GM23338 (cell line): Measurements from ENCODE around the gene MYT1. TPM values are rescaled to one million over a fixed set of nuclear protein-coding genes. Genes with fewer than 3 reads are reported as not detected.

ENCODE experiments used
- ATAC-seq: fragments of 200-7000 bp; cut with Tn5 transposase; 3 replicates; pipeline ENCODE4 v1.9.1; 2020
- DNase-seq: peaks from one replicate; pipeline ENCODE4 v3.0.0-alpha.2; 2015; ENCODE audit warnings: low spot score
- H2AFZ ChIP-seq: fragments of 200-600 bp; sonication (generic); 2 replicates; pipeline ENCODE4 v1.8.0; 2016; ENCODE audit warnings: antibody characterized with exemption, mild to moderate bottlenecking, moderate library complexity
- H3F3A ChIP-seq: fragments of 200-600 bp; sonication (generic); replicated peaks from 2 replicates; pipeline ENCODE4 v1.8.0; 2017; ENCODE audit warnings: antibody characterized with exemption, mixed run types, low read depth
- H3K27ac ChIP-seq: fragments of 200-600 bp; sonication (generic); 2 replicates; pipeline ENCODE4 v1.6.1; 2016; ENCODE audit warnings: low read depth
- H3K27me3 ChIP-seq: fragments of 200-600 bp; sonication (generic); 2 replicates; pipeline ENCODE4 v1.8.0; 2016; ENCODE audit warnings: mild to moderate bottlenecking, mixed run types, moderate library complexity; ENCODE audit not compliant: insufficient read depth
- H3K36me3 ChIP-seq: fragments of 200-600 bp; sonication (generic); 2 replicates; pipeline ENCODE4 v1.8.0; 2016; ENCODE audit warnings: mild to moderate bottlenecking; ENCODE audit not compliant: insufficient read depth
- H3K4me1 ChIP-seq: fragments of 200-600 bp; sonication (generic); 2 replicates; pipeline ENCODE4 v1.8.0; 2016; ENCODE audit warnings: mild to moderate bottlenecking, moderate library complexity; ENCODE audit not compliant: insufficient read depth
- H3K4me2 ChIP-seq: fragments of 200-600 bp; sonication (generic); 2 replicates; pipeline ENCODE4 v1.7.1; 2017; ENCODE audit warnings: mixed run types
- H3K4me3 ChIP-seq: fragments of 200-600 bp; sonication (generic); 2 replicates; pipeline ENCODE4 v1.6.1; 2016; ENCODE audit warnings: mixed run types
- H3K79me2 ChIP-seq: fragments of 200-600 bp; sonication (generic); replicated peaks from 2 replicates; pipeline ENCODE4 v1.8.0; 2017; ENCODE audit warnings: mild to moderate bottlenecking; ENCODE audit not compliant: insufficient read depth
- H3K9me2 ChIP-seq: fragments of 200-600 bp; sonication (generic); 2 replicates; pipeline ENCODE4 v1.8.0; 2017; ENCODE audit not compliant: insufficient read depth
- H4K20me1 ChIP-seq: fragments of 200-600 bp; sonication (generic); replicated peaks from 2 replicates; pipeline ENCODE4 v1.8.0; 2017; ENCODE audit warnings: mild to moderate bottlenecking; ENCODE audit not compliant: insufficient read depth
- H3K27ac Mint-ChIP-seq: 2 replicates; pipeline ENCODE4 v1.8.0; 2020; ENCODE audit warnings: inconsistent platforms, mild to moderate bottlenecking, moderate library complexity, mixed read lengths
- H3K27me3 Mint-ChIP-seq: 3 replicates; pipeline ENCODE4 v1.8.0; 2022; ENCODE audit warnings: low read depth, mild to moderate bottlenecking, moderate library complexity, mixed read lengths, inconsistent platforms; ENCODE audit not compliant: insufficient read depth, poor library complexity
- H3K36me3 Mint-ChIP-seq: 3 replicates; pipeline ENCODE4 v1.8.0; 2021; ENCODE audit warnings: low read depth, mild to moderate bottlenecking, inconsistent platforms, moderate library complexity, mixed read lengths
- H3K4me1 Mint-ChIP-seq: 3 replicates; pipeline ENCODE4 v1.8.0; 2020; ENCODE audit warnings: mild to moderate bottlenecking, inconsistent platforms, mixed read lengths
- H3K4me3 Mint-ChIP-seq: 3 replicates; pipeline ENCODE4 v1.8.0; 2021; ENCODE audit warnings: moderate library complexity, mild to moderate bottlenecking, inconsistent platforms, mixed read lengths
- H3K9me3 Mint-ChIP-seq: 3 replicates; pipeline ENCODE4 v1.8.0; 2020; ENCODE audit warnings: moderate library complexity, mild to moderate bottlenecking, inconsistent platforms, mixed read lengths
- CREB1 ChIP-seq: fragments of 250-450 bp; sonication (Bioruptor Pico); IDR thresholded peaks from 2 replicates; pipeline ENCODE4 v1.5.0; 2020; ENCODE audit warnings: low read depth, mild to moderate bottlenecking, moderate library complexity
- EZH2phosphoT487 ChIP-seq: fragments of 200-600 bp; sonication (generic); IDR thresholded peaks from one replicate; pipeline ENCODE4 v1.8.1; 2018; ENCODE audit warnings: antibody characterized with exemption; ENCODE audit not compliant: unreplicated experiment
- POLR2AphosphoS5 ChIP-seq: IDR thresholded peaks from 2 replicates; pipeline ENCODE4 v1.6.1; 2016; ENCODE audit warnings: antibody characterized with exemption, low read depth
- STAT1 ChIP-seq: IDR thresholded peaks from one replicate; pipeline ENCODE4 v1.6.1; 2016; ENCODE audit warnings: antibody characterized with exemption; ENCODE audit not compliant: unreplicated experiment
- ZNF331 ChIP-seq: fragments of 250-450 bp; sonication (Bioruptor Pico); IDR thresholded peaks from 2 replicates; pipeline ENCODE4 v1.5.0; 2020; ENCODE audit warnings: low read depth, mild to moderate bottlenecking, moderate library complexity
- polyA plus RNA-seq: library from polyadenylated mRNA; unstranded; fragments of >200 nt; fragmentation: Nextera tagmentation; extraction: Ambion mirVana; gene quantifications from 2 replicates; pipeline ENCODE4 v1.2.1, GENCODE V29; 2016
- total RNA-seq: library from RNA; depleted of rRNA; stranded (reverse); fragments of >200 nt; shearing (Covaris generic); gene quantifications from 2 replicates; pipeline ENCODE4 v1.2.3, GENCODE V29; 2014
- TF ChIP-seq, protein P1 (sequence below): fragments of 250-450 bp; sonication (Bioruptor Pico); IDR thresholded peaks from 2 replicates; pipeline ENCODE4 v1.5.0; 2020; ENCODE audit warnings: mild to moderate bottlenecking, moderate library complexity
- TF ChIP-seq, protein P2 (sequence below): IDR thresholded peaks from one replicate; pipeline ENCODE4 v1.6.1; 2018; ENCODE audit warnings: antibody characterized with exemption; ENCODE audit not compliant: unreplicated experiment
- TF ChIP-seq, protein P3 (sequence below): IDR thresholded peaks from 2 replicates; pipeline ENCODE4 v1.6.1; 2016; ENCODE audit warnings: antibody characterized with exemption

MYT1 gene
- total and polyA plus RNA-seq, 2 experiments from 2014 or later: 0.83 to 1.6 TPM

DNA sequence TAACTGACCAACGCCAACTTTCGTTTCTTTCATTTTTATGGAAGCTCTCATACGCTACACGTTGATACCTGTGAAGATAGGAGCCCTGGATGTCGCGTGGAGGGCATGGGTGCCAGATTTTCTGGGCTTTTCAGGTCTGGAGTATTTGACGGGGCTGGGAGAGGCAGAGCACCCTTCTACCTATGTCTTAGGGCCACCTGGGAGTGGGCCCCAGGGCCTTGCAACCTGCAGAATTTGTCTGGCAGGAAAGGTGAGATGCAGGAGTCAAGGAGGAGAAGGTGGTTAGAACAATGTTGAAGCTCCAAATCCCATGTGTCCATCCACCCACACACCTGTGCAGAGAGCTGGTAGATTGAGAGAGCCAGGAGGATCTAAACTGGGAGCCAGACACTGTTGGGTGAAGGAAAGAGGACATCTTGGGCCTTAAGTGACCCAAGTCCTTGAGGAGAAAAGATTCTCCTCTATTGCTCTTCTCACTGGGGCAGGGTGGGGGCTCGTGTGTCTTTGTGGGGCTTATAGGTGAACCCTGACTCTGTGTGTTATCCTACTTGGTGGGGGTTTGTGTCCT lies 63.9 kb downstream of the MYT1 start:
- Histone ChIP-seq H3K36me3 (no peaks in the 10 kb centered on the region), H3K4me3 (no peak overlapping the region), H4K20me1 (no peaks in the 10 kb centered on the region), H3K27ac (no peak overlapping the region), H3F3A (no peaks in the 10 kb centered on the region), H2AFZ (no peak overlapping the region), H3K27me3 (no peaks in the 10 kb centered on the region), H3K4me2 (no peak overlapping the region), H3K4me1 (peaks cover 10% of the 10 kb centered on the region), H3K9me2 (no peaks in the 10 kb centered on the region), H3K79me2 (no peaks in the 10 kb centered on the region)
- 0 out of 3 replicates have a peak, but pooled peaks cover 3% of the 10 kb centered on the region for H3K9me3 Mint-ChIP-seq
- peaks cover 10% of the 10 kb centered on the region for H3K27me3 Mint-ChIP-seq
- TF ChIP-seq POLR2AphosphoS5 (no peak), EZH2phosphoT487 (no peak), CREB1 (CRISPR knock-in tag) (no peak), ZNF331 (no peak), STAT1 (no peak)
- TF ChIP-seq, protein P1, sequence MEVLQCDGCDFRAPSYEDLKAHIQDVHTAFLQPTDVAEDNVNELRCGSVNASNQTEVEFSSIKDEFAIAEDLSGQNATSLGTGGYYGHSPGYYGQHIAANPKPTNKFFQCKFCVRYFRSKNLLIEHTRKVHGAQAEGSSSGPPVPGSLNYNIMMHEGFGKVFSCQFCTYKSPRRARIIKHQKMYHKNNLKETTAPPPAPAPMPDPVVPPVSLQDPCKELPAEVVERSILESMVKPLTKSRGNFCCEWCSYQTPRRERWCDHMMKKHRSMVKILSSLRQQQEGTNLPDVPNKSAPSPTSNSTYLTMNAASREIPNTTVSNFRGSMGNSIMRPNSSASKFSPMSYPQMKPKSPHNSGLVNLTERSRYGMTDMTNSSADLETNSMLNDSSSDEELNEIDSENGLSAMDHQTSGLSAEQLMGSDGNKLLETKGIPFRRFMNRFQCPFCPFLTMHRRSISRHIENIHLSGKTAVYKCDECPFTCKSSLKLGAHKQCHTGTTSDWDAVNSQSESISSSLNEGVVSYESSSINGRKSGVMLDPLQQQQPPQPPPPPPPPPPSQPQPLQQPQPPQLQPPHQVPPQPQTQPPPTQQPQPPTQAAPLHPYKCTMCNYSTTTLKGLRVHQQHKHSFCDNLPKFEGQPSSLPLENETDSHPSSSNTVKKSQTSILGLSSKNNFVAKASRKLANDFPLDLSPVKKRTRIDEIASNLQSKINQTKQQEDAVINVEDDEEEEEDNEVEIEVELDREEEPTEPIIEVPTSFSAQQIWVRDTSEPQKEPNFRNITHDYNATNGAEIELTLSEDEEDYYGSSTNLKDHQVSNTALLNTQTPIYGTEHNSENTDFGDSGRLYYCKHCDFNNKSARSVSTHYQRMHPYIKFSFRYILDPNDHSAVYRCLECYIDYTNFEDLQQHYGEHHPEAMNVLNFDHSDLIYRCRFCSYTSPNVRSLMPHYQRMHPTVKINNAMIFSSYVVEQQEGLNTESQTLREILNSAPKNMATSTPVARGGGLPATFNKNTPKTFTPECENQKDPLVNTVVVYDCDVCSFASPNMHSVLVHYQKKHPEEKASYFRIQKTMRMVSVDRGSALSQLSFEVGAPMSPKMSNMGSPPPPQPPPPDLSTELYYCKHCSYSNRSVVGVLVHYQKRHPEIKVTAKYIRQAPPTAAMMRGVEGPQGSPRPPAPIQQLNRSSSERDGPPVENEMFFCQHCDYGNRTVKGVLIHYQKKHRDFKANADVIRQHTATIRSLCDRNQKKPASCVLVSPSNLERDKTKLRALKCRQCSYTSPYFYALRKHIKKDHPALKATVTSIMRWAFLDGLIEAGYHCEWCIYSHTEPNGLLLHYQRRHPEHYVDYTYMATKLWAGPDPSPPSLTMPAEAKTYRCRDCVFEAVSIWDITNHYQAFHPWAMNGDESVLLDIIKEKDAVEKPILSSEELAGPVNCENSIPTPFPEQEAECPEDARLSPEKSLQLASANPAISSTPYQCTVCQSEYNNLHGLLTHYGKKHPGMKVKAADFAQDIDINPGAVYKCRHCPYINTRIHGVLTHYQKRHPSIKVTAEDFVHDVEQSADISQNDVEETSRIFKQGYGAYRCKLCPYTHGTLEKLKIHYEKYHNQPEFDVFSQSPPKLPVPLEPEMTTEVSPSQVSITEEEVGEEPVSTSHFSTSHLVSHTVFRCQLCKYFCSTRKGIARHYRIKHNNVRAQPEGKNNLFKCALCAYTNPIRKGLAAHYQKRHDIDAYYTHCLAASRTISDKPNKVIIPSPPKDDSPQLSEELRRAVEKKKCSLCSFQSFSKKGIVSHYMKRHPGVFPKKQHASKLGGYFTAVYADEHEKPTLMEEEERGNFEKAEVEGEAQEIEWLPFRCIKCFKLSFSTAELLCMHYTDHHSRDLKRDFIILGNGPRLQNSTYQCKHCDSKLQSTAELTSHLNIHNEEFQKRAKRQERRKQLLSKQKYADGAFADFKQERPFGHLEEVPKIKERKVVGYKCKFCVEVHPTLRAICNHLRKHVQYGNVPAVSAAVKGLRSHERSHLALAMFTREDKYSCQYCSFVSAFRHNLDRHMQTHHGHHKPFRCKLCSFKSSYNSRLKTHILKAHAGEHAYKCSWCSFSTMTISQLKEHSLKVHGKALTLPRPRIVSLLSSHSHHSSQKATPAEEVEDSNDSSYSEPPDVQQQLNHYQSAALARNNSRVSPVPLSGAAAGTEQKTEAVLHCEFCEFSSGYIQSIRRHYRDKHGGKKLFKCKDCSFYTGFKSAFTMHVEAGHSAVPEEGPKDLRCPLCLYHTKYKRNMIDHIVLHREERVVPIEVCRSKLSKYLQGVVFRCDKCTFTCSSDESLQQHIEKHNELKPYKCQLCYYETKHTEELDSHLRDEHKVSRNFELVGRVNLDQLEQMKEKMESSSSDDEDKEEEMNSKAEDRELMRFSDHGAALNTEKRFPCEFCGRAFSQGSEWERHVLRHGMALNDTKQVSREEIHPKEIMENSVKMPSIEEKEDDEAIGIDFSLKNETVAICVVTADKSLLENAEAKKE (CRISPR knock-in tag): no peak
- TF ChIP-seq, protein P2, sequence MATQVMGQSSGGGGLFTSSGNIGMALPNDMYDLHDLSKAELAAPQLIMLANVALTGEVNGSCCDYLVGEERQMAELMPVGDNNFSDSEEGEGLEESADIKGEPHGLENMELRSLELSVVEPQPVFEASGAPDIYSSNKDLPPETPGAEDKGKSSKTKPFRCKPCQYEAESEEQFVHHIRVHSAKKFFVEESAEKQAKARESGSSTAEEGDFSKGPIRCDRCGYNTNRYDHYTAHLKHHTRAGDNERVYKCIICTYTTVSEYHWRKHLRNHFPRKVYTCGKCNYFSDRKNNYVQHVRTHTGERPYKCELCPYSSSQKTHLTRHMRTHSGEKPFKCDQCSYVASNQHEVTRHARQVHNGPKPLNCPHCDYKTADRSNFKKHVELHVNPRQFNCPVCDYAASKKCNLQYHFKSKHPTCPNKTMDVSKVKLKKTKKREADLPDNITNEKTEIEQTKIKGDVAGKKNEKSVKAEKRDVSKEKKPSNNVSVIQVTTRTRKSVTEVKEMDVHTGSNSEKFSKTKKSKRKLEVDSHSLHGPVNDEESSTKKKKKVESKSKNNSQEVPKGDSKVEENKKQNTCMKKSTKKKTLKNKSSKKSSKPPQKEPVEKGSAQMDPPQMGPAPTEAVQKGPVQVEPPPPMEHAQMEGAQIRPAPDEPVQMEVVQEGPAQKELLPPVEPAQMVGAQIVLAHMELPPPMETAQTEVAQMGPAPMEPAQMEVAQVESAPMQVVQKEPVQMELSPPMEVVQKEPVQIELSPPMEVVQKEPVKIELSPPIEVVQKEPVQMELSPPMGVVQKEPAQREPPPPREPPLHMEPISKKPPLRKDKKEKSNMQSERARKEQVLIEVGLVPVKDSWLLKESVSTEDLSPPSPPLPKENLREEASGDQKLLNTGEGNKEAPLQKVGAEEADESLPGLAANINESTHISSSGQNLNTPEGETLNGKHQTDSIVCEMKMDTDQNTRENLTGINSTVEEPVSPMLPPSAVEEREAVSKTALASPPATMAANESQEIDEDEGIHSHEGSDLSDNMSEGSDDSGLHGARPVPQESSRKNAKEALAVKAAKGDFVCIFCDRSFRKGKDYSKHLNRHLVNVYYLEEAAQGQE: no peak
- TF ChIP-seq, protein P3, sequence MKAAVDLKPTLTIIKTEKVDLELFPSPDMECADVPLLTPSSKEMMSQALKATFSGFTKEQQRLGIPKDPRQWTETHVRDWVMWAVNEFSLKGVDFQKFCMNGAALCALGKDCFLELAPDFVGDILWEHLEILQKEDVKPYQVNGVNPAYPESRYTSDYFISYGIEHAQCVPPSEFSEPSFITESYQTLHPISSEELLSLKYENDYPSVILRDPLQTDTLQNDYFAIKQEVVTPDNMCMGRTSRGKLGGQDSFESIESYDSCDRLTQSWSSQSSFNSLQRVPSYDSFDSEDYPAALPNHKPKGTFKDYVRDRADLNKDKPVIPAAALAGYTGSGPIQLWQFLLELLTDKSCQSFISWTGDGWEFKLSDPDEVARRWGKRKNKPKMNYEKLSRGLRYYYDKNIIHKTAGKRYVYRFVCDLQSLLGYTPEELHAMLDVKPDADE: no peak
- peaks cover 20% of the 10 kb centered on the region for H3K4me1 Mint-ChIP-seq
- no peak overlapping the region for H3K27ac Mint-ChIP-seq
- DNase-seq (no peak), ATAC-seq (no peak)
- no peak overlapping the region for H3K4me3 Mint-ChIP-seq
- 0 out of 3 replicates have a peak, but pooled peaks cover 2% of the 10 kb centered on the region for H3K36me3 Mint-ChIP-seq
